Naive B cell (primary cell): Measurements from ENCODE around the gene ANKS3. TPM values are rescaled to one million over a fixed set of nuclear protein-coding genes. Genes with fewer than 3 reads are reported as not detected.
A peak's percentile ranks its signal among the peaks of the same experiment; 100 is the strongest.

Source experiments
- ATAC-seq, 2 donors: fragments of 150-1000 bp; cut with Tn5 transposase; 2 replicates each; pipeline ENCODE4 v1.10.0; 2021; ENCODE audit warnings: low read depth in 2 of 2, mild to moderate bottlenecking in 2 of 2, moderate library complexity in 2 of 2
- DNase-seq: peaks from one replicate; pipeline ENCODE4 v3.0.0; 2022
- H3K27ac Mint-ChIP-seq, 6 donors: one replicate each; pipeline ENCODE4 v1.8.0; 2020 to 2022; ENCODE audit warnings: mild to moderate bottlenecking in 6 of 6, mixed read lengths in 6 of 6, moderate library complexity in 5 of 6, inconsistent platforms in 2 of 6
- H3K27me3 Mint-ChIP-seq, 3 donors: one replicate each; pipeline ENCODE4 v1.8.0; 2021 to 2022; ENCODE audit warnings: mixed read lengths in 3 of 3, mild to moderate bottlenecking in 1 of 3
- H3K36me3 Mint-ChIP-seq, 2 donors: one replicate each; pipeline ENCODE4 v1.8.0; 2020 to 2022; ENCODE audit warnings: mixed read lengths in 2 of 2, inconsistent platforms in 1 of 2, mild to moderate bottlenecking in 1 of 2
- H3K4me1 Mint-ChIP-seq, 3 donors: one replicate each; pipeline ENCODE4 v1.8.0; 2020 to 2022; ENCODE audit warnings: mixed read lengths in 3 of 3, inconsistent platforms in 1 of 3, mild to moderate bottlenecking in 1 of 3, moderate library complexity in 1 of 3
- H3K4me3 Mint-ChIP-seq, 8 donors: one replicate each; pipeline ENCODE4 v1.8.0; 2020 to 2022; ENCODE audit warnings: mild to moderate bottlenecking in 8 of 8, mixed read lengths in 8 of 8, moderate library complexity in 8 of 8, inconsistent platforms in 2 of 8
- H3K9me3 Mint-ChIP-seq, 7 donors: one replicate each; pipeline ENCODE4 v1.8.0; 2020 to 2022; ENCODE audit warnings: mixed read lengths in 7 of 7, mild to moderate bottlenecking in 5 of 7, inconsistent platforms in 2 of 7, moderate library complexity in 1 of 7
- polyA plus RNA-seq, 6 donors: library from polyadenylated mRNA; unstranded; fragments of 300-500 nt; fragmentation: Illumina TruSeq; gene quantifications; one replicate each; pipeline ENCODE4 v1.2.3, GENCODE V29; 2021; ENCODE audit warnings: low read depth in 6 of 6

ANKS3 gene
- polyA plus RNA-seq, 6 donors from 2014 or later, result 3.9 to 8.3 (median 4.4) TPM; not detected in 1

- H3K4me1 Mint-ChIP-seq, result peaks cover 0 to 5% (median 0%) of the 10 kb centered on the region in 3 donors
- H3K4me3 Mint-ChIP-seq, result peak overlapping the region in 5 of 8 donors; percentile 7 to 78 (median 64)
- no peaks in the 10 kb centered on the region for H3K9me3 Mint-ChIP-seq
- DNase-seq (no peak), ATAC-seq (no peak)
- peak overlapping the region in 1 of 6 donors; percentile 20 for H3K27ac Mint-ChIP-seq
- H3K36me3 Mint-ChIP-seq, result peaks cover 0 to 8% of the 10 kb centered on the region in 2 donors
- H3K27me3 Mint-ChIP-seq, result no peaks in the 10 kb centered on the region
These were observed 54.0 kb downstream of the ANKS3 start for GRCh38 chr16:4679850-4680636.

- peak overlapping the region in 3 of 6 donors; percentile 20 to 90 (median 54) for H3K27ac Mint-ChIP-seq
- peaks cover 0 to 5% (median 0%) of the 10 kb centered on the region in 3 donors for H3K4me1 Mint-ChIP-seq
- ATAC-seq, result no peak
- H3K4me3 Mint-ChIP-seq, result no peak overlapping the region
- no peaks in the 10 kb centered on the region for H3K27me3 Mint-ChIP-seq
- no peak for DNase-seq
- peaks cover 0 to 8% of the 10 kb centered on the region in 2 donors for H3K36me3 Mint-ChIP-seq
- H3K9me3 Mint-ChIP-seq, result no peaks in the 10 kb centered on the region
These were observed 54.8 kb downstream of the ANKS3 start for GRCh38 chr16:4679156-4679849.

GRCh38 chr16:4678596-4678995, 55.5 kb downstream of the ANKS3 start:
- Mint-ChIP-seq H3K27ac (peak overlapping the region in 1 of 6 donors; percentile 73), H3K4me3 (no peak overlapping the region), H3K36me3 (peaks cover 0 to 8% of the 10 kb centered on the region in 2 donors), H3K9me3 (no peaks in the 10 kb centered on the region), H3K27me3 (no peaks in the 10 kb centered on the region), H3K4me1 (peaks cover 0 to 5% (median 0%) of the 10 kb centered on the region in 3 donors)
- ATAC-seq, result no peak
- DNase-seq, result no peak

- Mint-ChIP-seq H3K27me3 (no peaks in the 10 kb centered on the region), H3K27ac (peak overlapping the region in 1 of 6 donors; percentile 73), H3K36me3 (peaks cover 0 to 8% of the 10 kb centered on the region in 2 donors), H3K4me1 (peaks cover 0 to 5% (median 0%) of the 10 kb centered on the region in 3 donors), H3K4me3 (no peak overlapping the region), H3K9me3 (no peaks in the 10 kb centered on the region)
- DNase-seq (no peak), ATAC-seq (no peak)
These were observed 56.1 kb downstream of the ANKS3 start for GRCh38 chr16:4677994-4678393.

GRCh38 chr16:4677390-4677789, 56.7 kb downstream of the ANKS3 start:
- H3K27ac Mint-ChIP-seq, result no peak overlapping the region
- DNase-seq (no peak), ATAC-seq (no peak)
- no peaks in the 10 kb centered on the region for H3K9me3 Mint-ChIP-seq
- no peak overlapping the region for H3K4me3 Mint-ChIP-seq
- H3K36me3 Mint-ChIP-seq, result peaks cover 0 to 8% of the 10 kb centered on the region in 2 donors
- H3K27me3 Mint-ChIP-seq, result no peaks in the 10 kb centered on the region
- H3K4me1 Mint-ChIP-seq, result peaks cover 0 to 5% (median 0%) of the 10 kb centered on the region in 3 donors

GRCh38 chr16:4676831-4677230, 57.2 kb downstream of the ANKS3 start:
- peaks cover 0 to 5% (median 0%) of the 10 kb centered on the region in 3 donors for H3K4me1 Mint-ChIP-seq
- peaks cover 0 to 8% of the 10 kb centered on the region in 2 donors for H3K36me3 Mint-ChIP-seq
- H3K9me3 Mint-ChIP-seq, result no peaks in the 10 kb centered on the region
- DNase-seq (no peak), ATAC-seq (no peak)
- H3K4me3 Mint-ChIP-seq, result no peak overlapping the region
- H3K27ac Mint-ChIP-seq, result peak overlapping the region in 1 of 6 donors; percentile 76
- H3K27me3 Mint-ChIP-seq, result no peaks in the 10 kb centered on the region

GRCh38 chr16:4675864-4676786, 57.9 kb downstream of the ANKS3 start:
- H3K36me3 Mint-ChIP-seq, result peaks cover 0 to 8% of the 10 kb centered on the region in 2 donors
- peak overlapping the region in 2 of 8 donors; percentile 15 to 60 for H3K4me3 Mint-ChIP-seq
- no peaks in the 10 kb centered on the region for H3K27me3 Mint-ChIP-seq
- DNase-seq, result no peak
- no peaks in the 10 kb centered on the region for H3K9me3 Mint-ChIP-seq
- peak overlapping the region in 2 of 6 donors; percentile 47 to 82 for H3K27ac Mint-ChIP-seq
- ATAC-seq, result no peak
- peaks cover 0 to 5% (median 0%) of the 10 kb centered on the region in 3 donors for H3K4me1 Mint-ChIP-seq

- peaks cover 0 to 8% of the 10 kb centered on the region in 2 donors for H3K36me3 Mint-ChIP-seq
- DNase-seq (no peak), ATAC-seq (no peak)
- peak overlapping the region in 1 of 6 donors; percentile 27 for H3K27ac Mint-ChIP-seq
- H3K9me3 Mint-ChIP-seq, result no peaks in the 10 kb centered on the region
- no peaks in the 10 kb centered on the region for H3K27me3 Mint-ChIP-seq
- no peak overlapping the region for H3K4me3 Mint-ChIP-seq
- peaks cover 0 to 5% (median 0%) of the 10 kb centered on the region in 3 donors for H3K4me1 Mint-ChIP-seq
These were observed 59.0 kb downstream of the ANKS3 start for GRCh38 chr16:4674926-4675530.

- no peak overlapping the region for H3K27ac Mint-ChIP-seq
- DNase-seq, result no peak
- H3K4me1 Mint-ChIP-seq, result peaks cover 0 to 5% (median 0%) of the 10 kb centered on the region in 3 donors
- no peak for ATAC-seq
- H3K36me3 Mint-ChIP-seq, result peaks cover 4 to 7% of the 10 kb centered on the region in 2 donors
- H3K9me3 Mint-ChIP-seq, result no peaks in the 10 kb centered on the region
- no peak overlapping the region for H3K4me3 Mint-ChIP-seq
- no peaks in the 10 kb centered on the region for H3K27me3 Mint-ChIP-seq
These were observed 60.6 kb downstream of the ANKS3 start for GRCh38 chr16:4673387-4674046.

GRCh38 chr16:4668313-4668960, 65.6 kb downstream of the ANKS3 start:
- ATAC-seq, result no peak
- Mint-ChIP-seq H3K27me3 (no peaks in the 10 kb centered on the region), H3K9me3 (no peaks in the 10 kb centered on the region), H3K4me3 (no peak overlapping the region), H3K4me1 (peaks cover 13 to 23% (median 16%) of the 10 kb centered on the region in 3 donors), H3K36me3 (peaks cover 0 to 4% of the 10 kb centered on the region in 2 donors), H3K27ac (no peak overlapping the region)
- no peak for DNase-seq

GRCh38 chr16:4667203-4667963, 66.7 kb downstream of the ANKS3 start:
- no peaks in the 10 kb centered on the region for H3K27me3 Mint-ChIP-seq
- no peak for DNase-seq
- no peak overlapping the region for H3K27ac Mint-ChIP-seq
- H3K36me3 Mint-ChIP-seq, result peaks cover 0 to 4% of the 10 kb centered on the region in 2 donors
- H3K4me3 Mint-ChIP-seq, result no peak overlapping the region
- H3K9me3 Mint-ChIP-seq, result no peaks in the 10 kb centered on the region
- peaks cover 15 to 28% (median 19%) of the 10 kb centered on the region in 3 donors for H3K4me1 Mint-ChIP-seq
- ATAC-seq, result no peak
